GM19467 (cell line): ENCODE measurements around the gene CCDC90B.
A peak's percentile ranks its signal among the peaks of the same experiment; 100 is the strongest.
"Not testable (repeated sequence)": the region's sequence is repeated elsewhere in the genome, so short reads cannot be mapped to it uniquely, and the experiment has no call there.

Experiments used
- ATAC-seq: cut with Tn5 transposase; IDR thresholded peaks from one replicate; pipeline ENCODE4 v1.9.1; 2021; ENCODE audit warnings: mild to moderate bottlenecking, moderate library complexity; ENCODE audit not compliant: unreplicated experiment

Gene CCDC90B

DNA sequence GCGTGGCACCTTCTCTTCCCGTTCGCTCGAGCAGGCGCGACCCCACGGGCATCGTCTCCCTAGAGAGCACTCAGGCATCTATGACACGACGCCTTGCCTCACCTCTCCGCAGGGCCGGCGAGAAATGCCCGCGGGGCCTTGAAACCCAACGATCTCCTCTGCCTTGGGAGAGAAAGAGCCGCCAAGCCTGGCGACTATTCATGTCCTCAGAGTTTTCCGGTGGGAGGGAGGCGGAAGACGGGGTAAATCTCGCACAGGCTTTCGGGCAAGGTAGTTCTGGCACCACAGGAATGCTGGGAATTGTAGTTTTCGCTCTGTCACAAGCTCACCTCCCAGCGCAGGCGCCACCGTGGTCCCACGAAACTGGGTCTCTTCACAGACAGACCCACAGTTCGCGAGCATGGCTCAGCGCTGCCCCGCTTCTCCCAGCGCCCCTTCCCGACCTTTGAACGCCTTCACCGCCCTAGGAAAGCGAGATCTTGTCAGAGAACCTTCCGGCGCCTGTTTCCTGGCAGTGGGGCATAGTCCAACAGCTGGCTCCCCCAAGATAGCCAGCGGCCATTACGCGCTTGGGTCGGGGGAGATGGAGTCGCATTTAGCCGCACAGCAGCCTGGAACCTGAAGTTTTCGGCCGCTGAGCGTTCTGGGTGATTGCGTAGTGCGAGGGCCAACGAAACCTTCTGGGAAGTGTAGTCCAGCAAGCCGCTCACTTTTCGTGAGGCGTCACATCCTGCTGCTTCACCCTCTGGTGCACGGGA lies at the start of gene CCDC90B:
TSS of gene CCDC90B (minus strand) at position 597 of the 758 bp plus-strand sequence. CDS start at position 202, 395 bp downstream.
- peak; percentile 88 for ATAC-seq

DNA sequence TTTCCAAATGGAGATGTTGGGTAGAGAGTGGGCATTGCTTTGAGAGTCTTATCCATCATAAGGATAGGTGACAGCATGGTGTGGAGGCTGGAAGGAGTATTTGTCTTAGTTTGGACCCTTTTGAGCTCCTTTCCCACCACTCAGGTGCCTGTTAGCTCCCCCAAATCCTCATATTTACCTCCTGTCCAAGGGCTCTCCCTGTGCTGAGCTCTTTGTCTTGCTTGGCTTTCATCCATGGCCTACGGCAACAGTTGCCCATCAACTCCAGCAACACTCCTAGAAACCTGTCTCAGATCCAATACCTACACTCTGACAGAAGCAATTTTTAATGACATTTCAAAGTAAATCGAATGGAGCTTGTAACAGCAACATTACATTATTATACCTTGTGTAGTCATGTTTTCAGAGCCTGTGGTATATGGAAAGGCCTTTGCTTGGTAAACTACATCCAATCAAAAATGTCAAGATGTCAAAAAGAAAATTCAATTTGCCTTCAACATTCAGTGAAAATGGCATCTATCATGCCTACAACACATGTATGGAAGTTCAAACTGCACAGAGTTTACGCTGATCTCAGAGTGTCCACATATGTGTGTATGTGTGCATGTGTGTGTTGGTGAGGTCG lies 49.4 kb upstream of the CCDC90B start:
- ATAC-seq = no peak

- ATAC-seq = no peak
Measured at GRCh38 chr11:83330303-83330702, 44.1 kb upstream of the CCDC90B start.

- ATAC-seq = no peak
Measured at GRCh38 chr11:83326326-83326725, 40.2 kb upstream of the CCDC90B start.

- no peak for ATAC-seq
Measured at GRCh38 chr11:83319346-83319745, 33.2 kb upstream of the CCDC90B start.

DNA sequence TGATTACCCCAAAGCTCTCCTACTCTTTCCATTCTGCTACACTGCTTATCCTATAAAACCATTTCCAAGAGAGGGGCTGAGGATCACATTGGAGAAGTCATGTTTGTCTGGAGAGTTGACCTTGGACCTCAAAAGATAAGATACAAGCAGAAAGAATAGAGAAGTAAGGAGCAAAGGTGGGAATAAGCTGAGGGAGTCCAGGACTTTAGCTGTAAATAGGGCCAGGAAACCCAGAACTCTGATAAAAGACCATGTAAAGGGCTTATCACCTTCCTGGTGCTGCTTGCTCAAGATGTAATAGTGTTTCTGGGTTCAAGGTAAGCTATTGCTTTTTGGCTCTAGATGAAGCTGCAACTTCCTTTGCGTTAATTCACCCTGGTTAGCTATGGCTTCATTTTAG lies 32.8 kb upstream of the CCDC90B start:
- no peak for ATAC-seq

GRCh38 chr11:83317757-83318690 lies 31.9 kb upstream of the CCDC90B start:
- no peak for ATAC-seq

DNA sequence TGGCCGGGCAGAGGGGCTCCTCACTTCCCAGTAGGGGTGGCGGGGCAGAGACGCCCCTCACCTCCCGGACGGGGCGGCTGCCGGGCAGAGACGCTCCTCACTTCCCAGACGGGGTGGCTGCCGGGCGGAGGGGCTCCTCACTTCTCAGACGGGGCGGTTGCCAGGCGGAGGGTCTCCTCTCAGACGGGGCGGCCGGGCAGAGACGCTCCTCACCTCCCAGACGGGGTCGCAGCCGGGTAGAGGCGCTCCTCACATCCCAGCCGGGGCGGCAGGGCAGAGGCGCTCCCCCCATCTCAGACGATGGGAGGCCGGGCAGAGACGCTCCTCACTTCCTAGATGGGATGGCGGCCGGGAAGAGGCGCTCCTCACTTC lies 30.7 kb upstream of the CCDC90B start:
- ATAC-seq = not testable (repeated sequence)

DNA sequence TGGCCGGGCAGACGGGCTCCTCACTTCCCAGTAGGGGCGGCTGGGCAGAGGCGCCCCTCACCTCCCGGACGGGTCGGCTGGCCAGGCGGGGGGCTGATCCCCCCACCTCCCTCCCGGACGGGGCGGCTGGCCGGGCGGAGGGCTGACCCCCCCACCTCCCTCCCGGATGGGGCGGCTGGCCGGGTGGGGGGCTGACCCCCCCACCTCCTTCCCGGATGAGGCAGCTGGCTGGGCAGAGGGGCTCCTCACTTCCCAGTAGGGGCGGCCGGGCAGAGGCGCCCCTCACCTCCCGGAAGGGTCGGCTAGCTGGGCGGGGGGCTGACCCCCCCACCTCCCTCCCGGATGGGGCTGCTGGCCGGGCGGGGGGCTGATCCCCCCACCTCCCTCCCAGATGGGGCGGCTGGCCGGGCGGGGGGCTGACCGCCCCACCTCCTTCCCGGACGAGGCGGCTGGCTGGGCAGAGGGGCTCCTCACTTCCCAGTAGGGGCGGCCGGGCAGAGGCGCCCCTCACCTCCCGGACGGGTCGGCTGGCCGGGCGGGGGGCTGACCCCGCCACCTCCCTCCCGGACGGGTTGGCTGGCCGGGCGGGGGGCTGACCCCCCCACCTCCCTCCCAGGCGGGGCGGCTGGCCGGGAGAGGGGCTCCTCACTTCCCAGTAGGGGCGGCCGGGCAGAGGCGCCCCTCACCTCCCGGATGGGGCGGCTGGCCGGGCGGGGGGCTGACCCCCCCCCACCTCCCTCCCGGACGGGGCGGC lies 30.2 kb upstream of the CCDC90B start:
- not testable (repeated sequence) for ATAC-seq

- no peak for ATAC-seq
Measured at GRCh38 chr11:83312430-83312829, 26.3 kb upstream of the CCDC90B start.

- ATAC-seq = no peak
Measured at GRCh38 chr11:83311701-83312100, 25.5 kb upstream of the CCDC90B start.

DNA sequence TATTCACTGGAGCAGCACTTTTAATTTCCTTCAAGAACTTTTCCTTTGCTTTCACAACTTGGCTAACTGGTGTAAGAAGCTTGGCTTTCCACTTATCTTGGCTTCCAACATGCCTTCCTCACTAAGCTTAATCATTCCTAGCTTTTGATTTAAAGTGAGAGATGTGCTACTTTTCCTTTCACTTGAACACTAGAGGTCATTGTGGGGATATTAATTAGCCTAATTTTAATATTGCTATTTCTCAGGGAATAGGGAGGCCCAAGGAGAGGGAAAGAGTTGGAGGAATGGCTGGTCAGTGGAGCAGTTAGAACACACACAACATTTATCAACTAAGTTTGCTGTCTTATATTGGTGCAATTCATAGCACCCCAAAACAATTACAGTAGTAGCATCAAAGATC lies 24.6 kb upstream of the CCDC90B start:
- ATAC-seq = no peak

GRCh38 chr11:83308536-83308935 lies 22.4 kb upstream of the CCDC90B start:
- not testable (repeated sequence) for ATAC-seq

DNA sequence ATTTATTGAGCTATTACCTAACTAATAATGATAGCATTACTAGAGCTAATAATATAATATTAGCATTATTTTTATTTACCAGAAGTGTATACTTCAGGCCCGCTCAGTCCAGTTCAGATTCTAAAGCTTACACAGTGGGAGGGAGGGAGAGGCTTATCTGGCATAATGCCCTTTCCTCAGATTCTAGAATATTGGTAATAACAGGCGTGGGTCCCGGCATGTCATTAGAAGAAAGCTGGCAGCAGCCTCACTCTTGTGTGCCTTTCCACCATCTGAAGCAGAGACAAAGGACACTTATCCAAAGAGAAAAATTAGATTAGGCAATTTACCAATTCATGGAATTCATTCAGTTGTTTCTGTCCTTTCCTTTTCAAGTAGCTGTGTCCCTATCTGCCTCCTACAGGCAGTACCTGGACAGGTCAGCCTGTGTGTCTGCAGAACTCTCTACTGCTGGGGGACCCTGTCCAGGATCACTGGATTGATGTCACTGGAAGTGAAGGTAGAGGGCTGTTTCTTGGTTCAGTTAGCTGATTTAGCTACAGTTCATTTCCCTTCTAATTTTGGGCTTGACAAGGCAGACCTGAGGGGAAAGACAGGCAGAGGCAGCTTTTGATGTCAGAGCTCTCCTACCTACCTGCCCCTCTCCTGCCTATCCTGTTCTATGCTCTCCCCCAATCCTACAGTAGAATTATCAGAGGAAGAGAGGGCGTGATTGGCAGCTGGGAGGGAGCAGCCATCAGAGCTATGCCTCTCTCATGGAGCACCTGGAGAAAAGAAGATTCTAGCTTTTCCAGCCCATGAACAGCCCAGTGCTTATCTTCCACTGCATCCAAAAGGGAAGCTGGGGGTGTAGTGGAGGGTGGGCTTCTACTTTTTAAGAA lies 20.3 kb upstream of the CCDC90B start:
- ATAC-seq = no peak

DNA sequence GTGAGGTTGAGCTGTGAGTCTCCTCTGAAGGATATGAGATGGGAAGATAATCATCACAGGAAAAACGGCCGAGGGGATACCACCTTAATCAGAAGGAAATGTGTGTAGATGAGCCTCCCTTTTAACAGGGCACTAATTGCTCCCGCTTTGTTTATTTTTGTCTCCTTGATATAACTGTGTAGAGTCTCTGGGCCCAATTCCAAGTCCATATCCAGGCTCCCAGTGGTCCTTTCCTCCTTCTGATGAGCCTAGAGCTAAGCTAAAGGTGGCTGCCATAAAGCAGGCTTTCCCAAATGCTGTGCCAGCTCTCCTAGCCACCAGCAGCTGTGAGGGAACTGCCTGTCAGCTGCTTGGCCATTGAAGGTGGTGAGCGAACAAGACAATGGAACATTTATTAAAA lies 17.1 kb upstream of the CCDC90B start:
- ATAC-seq = no peak

- no peak for ATAC-seq
Measured at GRCh38 chr11:83302151-83302550, 16.0 kb upstream of the CCDC90B start.

- no peak for ATAC-seq
Measured at GRCh38 chr11:83299681-83300080, 13.5 kb upstream of the CCDC90B start.

DNA sequence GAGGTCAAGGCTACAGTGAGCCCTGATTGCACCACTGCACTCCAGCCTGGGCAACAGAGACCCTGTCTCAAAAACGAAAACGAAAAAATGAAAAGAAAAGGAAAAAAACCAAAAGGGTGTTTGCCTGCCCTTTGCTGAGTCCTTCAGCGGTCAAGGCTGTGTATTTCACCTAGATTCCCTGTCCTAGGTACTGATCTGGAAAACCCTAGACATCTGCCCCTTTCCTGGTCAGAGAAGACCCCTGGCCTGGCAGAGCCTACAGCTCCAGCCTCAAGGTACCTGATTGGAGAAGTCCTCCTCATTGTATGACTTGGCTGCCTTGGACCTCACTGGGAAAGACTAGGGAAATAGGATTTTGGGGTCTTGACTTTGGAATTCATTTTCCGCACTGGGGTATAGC lies 8.0 kb upstream of the CCDC90B start:
- ATAC-seq = no peak

GRCh38 chr11:83293457-83293774 lies 7.2 kb upstream of the CCDC90B start:
- ATAC-seq = no peak
